Heart left ventricle (tissue), 16 donors: Measurements from ENCODE around the gene VTI1A. TPM values are rescaled to one million over a fixed set of nuclear protein-coding genes. Genes with fewer than 3 reads are reported as not detected.

ENCODE experiments used
- ATAC-seq, 4 donors: fragments of 200-7000 bp; cut with Tn5 transposase; one replicate each; pipeline ENCODE4 v1.9.1; 2020 to 2022; ENCODE audit warnings: moderate library complexity in 4 of 4, mild to moderate bottlenecking in 3 of 4, moderate number of reproducible peaks in 1 of 4
- DNase-seq, 5 donors: peaks; one replicate each; pipeline ENCODE4 v3.0.0-alpha.2; 2020
- H3K27ac ChIP-seq, 12 donors: fragments of 200-600 bp; sonication (generic) in 4 of 12; one replicate each; pipeline versions ENCODE4 v1.5.0 to v1.8.0; 2016 to 2022; ENCODE audit warnings: mild to moderate bottlenecking in 2 of 12
- H3K27me3 ChIP-seq, 9 donors: fragments of 200-600 bp; sonication (generic) in 2 of 9; one replicate each; pipeline versions ENCODE4 v1.5.1 to v1.8.0; 2016 to 2022; ENCODE audit warnings: mild to moderate bottlenecking in 3 of 9
- H3K36me3 ChIP-seq, 9 donors: fragments of 200-600 bp; sonication (generic) in 2 of 9; one replicate each; pipeline versions ENCODE4 v1.5.0 to v1.8.0; 2018 to 2022; ENCODE audit warnings: mild to moderate bottlenecking in 2 of 9
- H3K4me1 ChIP-seq, 12 donors: fragments of 200-600 bp; sonication (generic) in 4 of 12; one replicate each; pipeline versions ENCODE4 v1.5.0 to v1.8.0; 2016 to 2022; ENCODE audit warnings: mild to moderate bottlenecking in 3 of 12
- H3K4me3 ChIP-seq, 12 donors: fragments of 200-600 bp; sonication (generic) in 4 of 12; one replicate each; pipeline versions ENCODE4 v1.5.0 to v1.8.0; 2017 to 2022; ENCODE audit warnings: mild to moderate bottlenecking in 9 of 12, moderate library complexity in 4 of 12
- H3K9me3 ChIP-seq, 12 donors: fragments of 200-600 bp; sonication (generic) in 4 of 12; one replicate each; pipeline versions ENCODE4 v1.5.0 to v1.8.0; 2016 to 2022; ENCODE audit warnings: mild to moderate bottlenecking in 1 of 12
- CTCF ChIP-seq, 12 donors: fragments of 200-600 bp; sonication (generic) in 4 of 12; IDR thresholded peaks; one replicate each; pipeline versions ENCODE4 v1.5.0 to v1.8.0; 2018 to 2022; ENCODE audit warnings: antibody characterized with exemption in 12 of 12, mild to moderate bottlenecking in 5 of 12
- POLR2A ChIP-seq, 2 donors: fragments of 450-650 bp; IDR thresholded peaks; one replicate each; pipeline ENCODE4 v1.6.1; 2017; ENCODE audit warnings: antibody characterized with exemption in 2 of 2, mild to moderate bottlenecking in 2 of 2, moderate library complexity in 2 of 2
- WGBS, 4 donors: extraction: QIAGEN DNeasy Blood & Tissue Kit in 2 of 4; methylation state at CpG; one replicate each; pipeline versions ENCODE4 v1.1.5 to v1.1.7; 2013 to 2018; 5-methylcytosine and 5-hydroxymethylcytosine counted together
- intact Hi-C, 10 donors: fragments of 100-400 bp; cut with DNase I; formaldehyde crosslinking; loops; one replicate each; pipeline versions ENCODE4 v1.11.1 to v1.14.2; 2022
- polyA plus RNA-seq, 2 donors: library from polyadenylated mRNA; stranded (reverse); fragments of 200-250 nt; gene quantifications; one replicate each; pipeline ENCODE4 v1.2.3, GENCODE V29; 2013
- total RNA-seq, 9 donors: library from RNA; depleted of rRNA in 2 of 9; stranded (reverse); fragments of >200 nt in 2 of 9; fragmentation: NEBNext Ultra II Directional in 3 of 9; extraction: Animal tissue kit (Norgen Biotek cat#: 25700) in 3 of 9; gene quantifications; one replicate each; pipeline versions ENCODE4 v1.1.0 to v1.2.4, GENCODE V29; 2016 to 2023
- donor health status: ischemic (EF 13 %, LVEDD 7.1; RV severe dilation, severe dysfunction).
- donor health status: healthy with polysubstance abuse.
- donor health status: DM: no; HTN: yes; CAD: no.
- donor health status: DM: no; HTN: no; CAD: no.
- donor health status: ischemic (EF 25% LVEDD 6.9; RV normal size, moderate dysfunction).
- donor health status: ischemic (EF 25% LVEDD 5.7; RV mildly dilated, moderate dysfunction).
- donor health status: healthy.
- donor health status: DM: yes; HTN: yes; CAD: no.
- donor health status: ischemic (EF 35%, LVEDD 5.7; RV mildly dilated, moderate dysfunction).
- donor health status: nonischemic (EF 11% LVEDD 7.7; RV severe dilation, severe dysfunction).
- donor health status: DM: yes; HTN: yes; CAD: no.
- donor health status: PGD.
- donor health status: ischemic (EF 29% LVEDD 5.4; RV normal size, mild dysfunction).
- donor health status: nonischemic (EF 23%, LVEDD 6.1; RV moderate dilation, normal function).

Gene VTI1A
- total and polyA plus RNA-seq, 11 donors, result 6.0 to 33.1 (median 23.2) TPM

DNA sequence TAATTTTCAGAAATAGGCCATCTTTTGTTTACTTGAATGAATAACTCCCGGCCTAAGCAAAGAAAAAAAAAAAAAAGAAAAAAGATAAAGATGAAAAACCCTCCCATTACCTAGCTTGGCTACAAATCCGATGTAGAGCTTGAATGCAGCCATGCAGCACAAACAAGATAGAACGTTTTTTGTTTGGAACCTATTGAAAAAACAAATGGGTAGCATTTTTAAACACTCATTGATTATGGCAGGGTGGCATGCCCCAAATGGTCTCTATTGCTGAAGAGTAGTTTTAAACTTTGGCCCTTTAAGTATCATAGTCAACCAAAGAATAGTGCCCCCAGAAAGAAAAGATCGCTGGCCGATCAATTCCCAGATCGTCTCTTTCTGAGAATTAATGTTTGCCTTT is 84.4 kb downstream of the VTI1A start:
- intact Hi-C loops, result no loop called here
- DNase-seq (no peak), ATAC-seq (no peak)
- Histone ChIP-seq H3K27me3 (no peaks in the 10 kb centered on the region), H3K27ac (no peak overlapping the region), H3K4me1 (peaks cover 0 to 16% (median 0%) of the 10 kb centered on the region in 12 donors), H3K9me3 (no peaks in the 10 kb centered on the region), H3K4me3 (no peak overlapping the region), H3K36me3 (peaks cover 0 to 14% (median 0%) of the 10 kb centered on the region in 9 donors)
- no peak for TF ChIP-seq POLR2A (IDR thresholded peaks at IDR 0.05)
- 92 to 97% (median 96%) methylated on average over 6 of the region's 6 CpGs for WGBS, 4 donors

- intact Hi-C loops, result no loop called here
- Histone ChIP-seq H3K4me3 (no peak overlapping the region), H3K4me1 (peaks cover 0 to 16% (median 0%) of the 10 kb centered on the region in 12 donors), H3K27me3 (no peaks in the 10 kb centered on the region), H3K9me3 (no peaks in the 10 kb centered on the region), H3K36me3 (peaks cover 0 to 14% (median 0%) of the 10 kb centered on the region in 9 donors), H3K27ac (no peak overlapping the region)
- TF ChIP-seq CTCF (IDR thresholded peaks at IDR 0.05) (no peak), POLR2A (IDR thresholded peaks at IDR 0.05) (no peak)
- ATAC-seq, result no peak
- DNase-seq, result no peak
- 78 to 95% (median 91%) methylated on average over 6 of the region's 6 CpGs for WGBS, 4 donors
Measured at GRCh38 chr10:112532189-112532588, 85.2 kb downstream of the VTI1A start.

- H3K27me3 ChIP-seq, result no peaks in the 10 kb centered on the region
- 84 to 94% (median 89%) methylated on average over 2 of the region's 2 CpGs for WGBS, 4 donors
- H3K4me3 ChIP-seq, result no peak overlapping the region
- H3K36me3 ChIP-seq, result peaks cover 0 to 13% (median 0%) of the 10 kb centered on the region in 9 donors
- no peak overlapping the region for H3K27ac ChIP-seq
- no peaks in the 10 kb centered on the region for H3K9me3 ChIP-seq
- intact Hi-C loops, result no loop called here
- H3K4me1 ChIP-seq, result peaks cover 0 to 16% (median 0%) of the 10 kb centered on the region in 12 donors
- DNase-seq, result no peak
- no peak for TF ChIP-seq POLR2A (IDR thresholded peaks at IDR 0.05)
- no peak for TF ChIP-seq CTCF (IDR thresholded peaks at IDR 0.05)
- no peak for ATAC-seq
Measured at GRCh38 chr10:112532956-112533355, 85.9 kb downstream of the VTI1A start.

DNA sequence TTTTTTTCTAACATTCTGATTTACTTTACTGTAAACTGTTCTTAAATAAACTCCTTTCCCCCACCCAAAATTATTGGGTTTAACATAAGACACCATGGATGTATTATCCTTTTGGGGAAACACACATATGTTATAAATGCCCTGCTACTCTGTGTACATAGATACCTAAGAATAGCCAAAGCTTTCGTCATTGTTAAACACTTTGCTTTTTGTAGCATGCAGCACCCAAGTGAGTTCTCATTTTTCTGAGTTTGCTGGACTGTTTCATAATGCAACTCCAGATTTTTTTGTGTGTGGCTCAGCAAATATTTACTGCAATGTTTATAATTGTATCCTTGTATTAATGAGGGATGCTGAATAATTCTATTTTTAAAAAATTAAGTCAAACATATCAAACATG is 86.9 kb downstream of the VTI1A start:
- intact Hi-C loops, result no loop called here
- no peak for TF ChIP-seq CTCF (IDR thresholded peaks at IDR 0.05)
- TF ChIP-seq POLR2A (IDR thresholded peaks at IDR 0.05), result no peak
- Histone ChIP-seq H3K4me1 (peaks cover 0 to 16% (median 0%) of the 10 kb centered on the region in 12 donors), H3K27ac (no peak overlapping the region), H3K27me3 (no peaks in the 10 kb centered on the region), H3K9me3 (no peaks in the 10 kb centered on the region), H3K4me3 (no peak overlapping the region), H3K36me3 (peaks cover 0 to 17% (median 6%) of the 10 kb centered on the region in 9 donors)
- WGBS, 4 donors, result 47 to 78% (median 64%) methylated on average over 1 of the region's 1 CpG
- ATAC-seq (no peak), DNase-seq (no peak)

DNA sequence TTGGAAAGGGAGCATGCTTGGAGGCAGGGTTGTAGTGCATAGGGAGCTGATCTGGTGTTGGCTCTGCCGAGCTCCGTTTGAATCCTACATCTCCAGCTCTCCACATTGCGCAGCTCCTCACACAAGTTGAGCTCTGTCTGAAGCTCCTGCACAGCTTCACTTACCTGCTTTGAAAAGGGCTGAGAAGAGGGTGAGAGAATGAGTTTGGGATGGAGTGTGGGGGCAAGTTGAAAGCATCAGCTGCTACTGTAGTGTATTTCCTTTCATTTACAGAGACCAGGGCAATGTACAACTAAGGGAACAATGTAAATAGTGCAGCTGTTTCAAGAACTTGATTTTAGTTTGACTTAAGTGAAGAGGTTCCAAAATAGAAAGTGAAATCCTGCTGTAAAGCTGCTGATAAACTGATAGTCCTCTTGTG is 88.5 kb downstream of the VTI1A start:
- Histone ChIP-seq H3K36me3 (peaks cover 0 to 25% (median 12%) of the 10 kb centered on the region in 9 donors), H3K27ac (no peak overlapping the region), H3K4me3 (no peak overlapping the region), H3K9me3 (no peaks in the 10 kb centered on the region), H3K4me1 (peaks cover 0 to 16% (median 0%) of the 10 kb centered on the region in 12 donors), H3K27me3 (no peaks in the 10 kb centered on the region)
- ATAC-seq, result no peak
- WGBS, 4 donors, result 68 to 87% (median 73%) methylated on average over 3 of the region's 3 CpGs
- intact Hi-C loops, result no loop called here
- no peak for DNase-seq
- TF ChIP-seq POLR2A (IDR thresholded peaks at IDR 0.05) (no peak), CTCF (IDR thresholded peaks at IDR 0.05) (no peak)
